GM21515 (cell line): ENCODE results near the gene KCNQ1.
A peak's percentile ranks its signal among the peaks of the same experiment; 100 is the strongest.

Source experiments
- ATAC-seq: cut with Tn5 transposase; IDR thresholded peaks from one replicate; pipeline ENCODE4 v1.9.1; 2021; ENCODE audit not compliant: unreplicated experiment

KCNQ1 gene

GRCh38 chr11:2691355-2691761 lies 246.6 kb downstream of the KCNQ1 start:
- no peak for ATAC-seq

GRCh38 chr11:2691991-2692875 lies 247.4 kb downstream of the KCNQ1 start:
- ATAC-seq, result no peak

GRCh38 chr11:2693271-2694261 lies 248.8 kb downstream of the KCNQ1 start:
- ATAC-seq, result no peak

DNA sequence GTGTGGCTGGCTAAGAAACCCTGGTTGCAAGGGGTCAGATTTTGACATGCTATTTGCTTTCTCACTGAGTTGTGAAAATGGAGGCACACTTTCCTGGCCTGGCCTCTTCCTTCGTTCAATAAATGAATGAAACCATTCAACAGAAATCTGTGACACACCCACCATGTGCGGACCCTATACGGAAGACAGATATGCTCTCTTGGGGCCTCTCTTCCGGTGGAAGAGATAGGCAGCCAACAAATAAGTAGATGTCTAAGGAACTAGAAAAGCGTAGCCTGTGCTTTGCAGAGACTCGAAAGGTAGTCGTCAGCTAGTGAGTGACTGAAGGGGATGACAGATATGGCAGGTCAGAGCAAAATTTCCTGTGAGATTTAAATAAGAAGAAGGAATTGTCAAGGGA lies 249.7 kb downstream of the KCNQ1 start:
- no peak for ATAC-seq

GRCh38 chr11:2694995-2695939 lies 250.5 kb downstream of the KCNQ1 start:
- ATAC-seq, result no peak

- no peak for ATAC-seq
These were observed 251.6 kb downstream of the KCNQ1 start for GRCh38 chr11:2696455-2696854.

GRCh38 chr11:2697866-2698265 lies 253.1 kb downstream of the KCNQ1 start:
- ATAC-seq, result no peak

DNA sequence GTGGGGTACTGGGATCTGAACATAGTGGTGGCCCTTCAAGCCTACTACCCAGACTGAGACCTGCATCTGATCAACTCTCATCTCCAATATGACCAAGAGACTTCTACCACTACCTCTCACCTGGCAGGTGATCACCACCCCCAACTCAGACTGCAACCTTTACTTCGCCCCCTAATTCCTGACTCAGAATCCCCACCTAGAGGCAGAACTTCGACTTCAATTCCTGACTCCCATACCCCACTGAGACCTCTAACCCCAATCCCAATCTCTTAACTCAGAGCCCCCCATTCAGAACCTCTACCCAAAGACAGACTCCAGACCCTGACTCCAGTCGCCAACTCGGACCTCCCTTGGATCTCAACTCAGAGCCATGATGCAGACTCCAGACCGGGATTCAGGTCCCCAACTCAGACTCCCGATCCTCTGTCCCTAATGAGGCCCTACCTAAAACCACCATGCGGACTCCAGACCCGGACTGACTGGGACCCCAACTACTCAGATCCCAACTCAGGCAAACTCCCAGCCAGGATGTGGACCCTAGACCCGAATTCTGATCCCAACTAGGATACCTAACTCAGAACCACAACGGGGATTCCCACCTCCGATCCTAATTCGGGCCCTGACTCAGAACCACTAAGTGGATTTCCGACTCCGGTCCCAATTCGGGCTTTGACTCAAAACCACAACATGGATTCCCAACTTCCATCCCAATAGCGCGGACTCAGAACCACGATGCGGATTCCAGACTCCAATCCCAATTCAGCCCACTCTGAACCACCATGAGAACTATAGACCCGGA lies 253.8 kb downstream of the KCNQ1 start:
- ATAC-seq, result no peak

DNA sequence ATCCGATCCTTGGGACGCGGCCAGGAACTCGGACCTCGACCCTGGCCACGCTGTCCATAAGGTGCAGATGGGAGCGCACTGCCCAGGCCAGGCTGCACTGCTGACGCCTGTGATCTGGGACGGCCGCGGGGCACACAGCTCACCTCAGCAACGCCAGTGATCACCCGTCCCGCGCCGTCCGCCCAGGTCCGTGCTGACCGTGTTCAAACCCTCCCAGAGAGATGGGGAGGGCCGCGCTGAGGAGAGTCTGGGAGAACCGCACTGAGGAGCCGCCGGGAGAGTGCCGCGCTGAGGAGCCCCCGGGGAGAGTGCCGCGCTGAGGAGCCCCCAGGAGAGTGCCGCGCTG lies 254.3 kb downstream of the KCNQ1 start:
- ATAC-seq, result no peak

GRCh38 chr11:2699531-2700414 lies 255.0 kb downstream of the KCNQ1 start, which contains the start of gene KCNQ1OT1:
TSS of gene KCNQ1OT1 (minus strand) at chr11:2699994.
- ATAC-seq, result peak; percentile 89

GRCh38 chr11:2700415-2701211 lies 255.8 kb downstream of the KCNQ1 start:
- ATAC-seq, result no peak

DNA sequence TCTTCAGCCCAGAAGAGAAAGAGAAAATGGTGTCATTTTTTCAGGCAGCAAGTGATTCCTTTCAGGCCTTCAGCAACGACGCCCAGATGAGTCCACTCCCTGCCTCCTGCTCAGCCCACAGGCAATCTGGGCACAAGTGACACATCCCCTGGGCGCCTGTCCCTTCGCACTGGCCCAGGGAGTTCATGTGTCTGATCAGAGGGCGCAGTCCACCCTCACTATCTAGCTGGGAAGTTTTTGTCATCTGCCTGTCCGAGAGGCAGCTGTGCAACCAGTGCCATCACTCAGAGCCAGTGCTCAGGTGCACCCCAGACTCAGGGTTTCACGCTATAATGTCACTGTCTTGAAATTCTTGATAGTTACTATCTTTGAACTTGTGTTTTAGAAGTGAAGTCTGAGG lies 256.4 kb downstream of the KCNQ1 start:
- ATAC-seq, result no peak

DNA sequence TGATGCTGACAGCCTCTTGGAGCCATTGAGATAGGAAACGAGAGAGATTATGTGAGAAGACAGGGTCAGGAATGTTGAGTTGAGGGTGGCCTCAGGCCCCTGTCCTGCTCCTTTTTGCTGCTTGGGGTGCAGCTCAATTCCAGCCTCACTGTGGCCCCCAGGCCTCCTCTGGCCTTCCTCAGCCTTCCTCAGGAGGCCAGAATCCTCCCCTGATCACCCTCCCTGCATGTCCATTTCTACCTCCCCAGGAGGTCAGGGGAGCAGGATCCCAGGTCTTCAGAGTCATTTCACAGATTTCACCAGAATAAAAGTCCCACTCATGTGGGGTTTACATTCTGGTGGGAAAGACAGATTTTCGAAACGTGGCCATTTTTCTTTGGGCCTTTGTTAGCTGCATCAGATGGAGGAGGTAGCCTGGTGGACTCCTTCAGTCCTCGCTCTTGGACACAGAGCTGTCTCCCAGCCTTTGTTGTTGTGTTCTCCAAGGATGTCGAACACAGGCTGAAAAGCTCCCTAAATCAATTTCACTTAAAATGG lies 257.2 kb downstream of the KCNQ1 start:
- ATAC-seq, result no peak

DNA sequence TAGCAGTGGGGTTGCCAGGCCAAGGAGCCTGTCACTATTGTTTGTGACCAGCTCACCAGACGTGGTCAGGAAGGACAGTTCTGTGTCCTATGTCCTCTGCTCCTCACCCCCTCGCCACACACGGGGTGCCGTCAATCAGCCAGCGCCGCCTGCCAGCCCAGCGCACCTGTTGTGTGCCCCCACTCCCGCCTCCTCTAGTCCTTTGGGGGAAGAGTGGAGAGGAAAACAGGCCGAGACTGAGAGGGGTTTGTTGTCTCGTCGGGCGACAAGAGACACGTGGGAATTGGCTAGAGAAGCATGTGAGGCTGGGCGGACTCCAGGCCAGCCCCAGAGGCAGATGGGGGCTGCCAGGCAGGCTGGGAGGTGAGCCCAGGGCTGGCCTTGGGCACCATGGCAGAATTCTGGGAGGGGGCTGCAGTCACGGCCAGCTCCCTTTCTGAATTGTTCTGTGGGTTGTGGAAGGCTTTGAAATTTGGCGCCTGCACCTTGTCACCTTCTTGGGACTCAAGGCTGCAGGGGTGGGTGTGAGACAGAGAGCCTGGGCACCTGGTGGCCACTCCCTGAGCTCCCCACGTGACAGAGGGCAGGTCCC lies 258.1 kb downstream of the KCNQ1 start:
- ATAC-seq, result no peak

GRCh38 chr11:2703363-2704141 lies 258.7 kb downstream of the KCNQ1 start:
- no peak for ATAC-seq

GRCh38 chr11:2704356-2704755 lies 259.5 kb downstream of the KCNQ1 start:
- no peak for ATAC-seq
